NCI-H146 treated with DMSO at 0.1 percent for 48 hours (cell line): Measurements from ENCODE around the gene FCHSD1.

Source experiments
- DNase-seq: peaks from one replicate; lab custom pipeline; 2025; ENCODE audit not compliant: unreplicated experiment; lab: John Stamatoyannopoulos, UW

The FCHSD1 gene

DNA sequence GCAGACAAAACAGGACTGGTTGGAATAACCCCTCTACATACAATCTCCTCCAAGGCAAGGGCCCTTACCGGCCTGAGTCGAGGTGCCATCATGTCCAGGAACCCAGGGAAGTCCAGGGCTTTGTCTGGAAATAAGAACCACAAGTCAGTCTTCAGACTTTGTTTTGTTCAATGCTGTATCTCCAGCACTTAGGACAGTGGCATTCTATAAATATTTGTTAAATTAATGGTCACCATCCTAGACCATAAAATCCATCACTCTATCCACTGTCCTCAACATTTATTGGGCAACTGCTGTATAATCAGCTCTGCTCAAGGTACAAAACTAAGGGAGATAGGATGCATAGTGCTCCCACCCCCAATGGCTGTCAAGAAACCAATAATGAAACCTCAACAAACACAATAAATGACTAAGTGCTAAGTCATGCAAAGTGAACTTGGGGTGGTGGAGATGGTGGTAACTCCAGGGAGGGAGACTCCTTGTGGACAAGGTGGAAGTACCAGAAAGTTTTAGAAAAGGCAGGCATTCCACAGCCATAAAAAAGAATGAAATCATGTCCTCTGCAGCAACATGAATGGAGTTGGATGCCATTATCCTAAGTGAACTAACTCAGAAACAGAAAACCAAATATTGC lies 9.5 kb downstream of the FCHSD1 start:
- DNase-seq, result no peak

DNA sequence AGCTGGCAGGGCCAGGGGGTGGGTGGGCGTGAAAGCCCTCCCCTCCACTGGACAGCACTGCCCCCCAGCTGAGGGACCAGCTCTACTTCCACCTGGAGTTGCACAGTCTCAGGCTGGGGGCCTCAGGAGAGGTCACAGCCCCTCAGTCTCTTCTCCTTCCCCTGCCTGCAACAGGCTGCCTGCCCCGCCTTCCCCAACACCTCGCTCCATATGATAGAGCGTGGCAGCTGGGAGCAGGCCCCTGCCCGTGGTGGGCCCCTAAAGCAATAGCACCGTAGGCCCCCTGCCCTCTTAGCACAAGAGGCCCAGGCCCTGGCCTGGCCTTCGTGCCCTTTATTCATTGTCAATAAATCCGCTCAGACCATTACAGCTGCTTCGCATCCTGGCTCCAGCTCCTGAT lies 10.5 kb downstream of the FCHSD1 start:
- no peak for DNase-seq

DNA sequence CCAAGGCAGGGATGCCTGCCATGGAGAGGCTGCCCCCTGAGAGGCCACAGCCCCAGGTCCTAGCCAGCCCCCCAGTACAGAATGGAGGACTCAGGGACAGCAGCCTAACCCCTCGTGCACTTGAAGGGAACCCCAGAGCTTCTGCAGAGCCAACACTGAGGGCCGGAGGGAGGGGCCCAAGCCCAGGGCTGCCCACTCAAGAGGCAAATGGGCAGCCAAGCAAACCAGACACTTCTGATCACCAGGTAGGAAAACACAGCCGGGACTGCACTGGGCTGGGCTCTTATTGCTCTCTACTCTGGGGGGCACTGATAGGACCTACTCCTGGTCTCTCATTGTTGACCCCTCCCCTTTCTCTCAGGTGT lies 11.2 kb downstream of the FCHSD1 start:
- DNase-seq, result no peak

DNA sequence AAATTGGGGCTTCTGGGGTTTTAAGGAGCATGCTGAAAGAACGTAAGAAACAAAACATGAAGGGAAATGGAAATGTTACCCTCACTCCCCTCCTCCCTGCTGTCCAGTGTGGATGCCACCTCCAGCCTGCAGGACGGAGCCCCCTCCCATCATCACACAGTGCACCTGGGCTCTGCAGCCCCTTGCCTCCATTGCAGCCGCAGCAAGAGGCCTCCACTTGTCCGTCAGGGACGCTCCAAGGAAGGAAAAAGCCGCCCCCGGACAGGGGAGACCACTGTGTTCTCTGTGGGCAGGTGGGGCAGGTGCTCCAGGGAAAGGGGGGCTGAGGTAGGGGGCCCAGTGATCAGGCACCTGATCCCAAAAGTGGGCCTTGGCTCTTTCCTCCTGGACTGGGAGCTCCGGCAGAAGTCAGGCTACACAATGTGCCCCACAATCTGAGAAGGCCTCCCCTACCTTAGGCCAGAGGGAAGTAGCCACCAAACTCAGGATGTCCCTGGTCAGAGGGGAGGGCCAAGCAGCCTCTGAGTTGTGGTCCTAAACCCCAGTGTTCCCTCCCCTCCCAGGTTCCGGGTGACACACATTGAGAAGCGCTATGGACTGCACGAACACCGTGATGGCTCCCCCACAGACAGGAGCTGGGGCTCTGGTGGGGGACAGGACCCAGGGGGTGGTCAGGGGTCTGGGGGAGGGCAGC lies 11.7 kb downstream of the FCHSD1 start:
- DNase-seq, result no peak

DNA sequence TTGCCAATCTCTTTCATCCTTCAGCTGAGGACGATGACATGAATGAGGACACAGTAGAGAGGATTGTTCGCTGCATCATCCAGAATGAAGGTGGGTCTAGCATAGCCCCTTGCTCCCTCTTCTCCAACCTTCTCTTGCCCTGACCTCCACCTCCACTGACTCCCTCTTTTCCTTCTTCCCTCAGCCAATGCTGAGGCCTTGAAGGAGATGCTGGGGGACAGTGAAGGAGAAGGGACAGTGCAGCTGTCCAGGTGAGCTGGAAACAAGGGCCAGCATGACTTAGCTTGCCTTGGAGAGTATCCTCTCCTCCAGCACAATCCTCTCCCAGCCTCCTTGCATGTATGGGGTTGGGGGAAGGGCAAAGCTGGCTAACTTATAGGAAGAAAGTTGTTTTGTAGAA lies 12.4 kb downstream of the FCHSD1 start:
- DNase-seq, result no peak

DNA sequence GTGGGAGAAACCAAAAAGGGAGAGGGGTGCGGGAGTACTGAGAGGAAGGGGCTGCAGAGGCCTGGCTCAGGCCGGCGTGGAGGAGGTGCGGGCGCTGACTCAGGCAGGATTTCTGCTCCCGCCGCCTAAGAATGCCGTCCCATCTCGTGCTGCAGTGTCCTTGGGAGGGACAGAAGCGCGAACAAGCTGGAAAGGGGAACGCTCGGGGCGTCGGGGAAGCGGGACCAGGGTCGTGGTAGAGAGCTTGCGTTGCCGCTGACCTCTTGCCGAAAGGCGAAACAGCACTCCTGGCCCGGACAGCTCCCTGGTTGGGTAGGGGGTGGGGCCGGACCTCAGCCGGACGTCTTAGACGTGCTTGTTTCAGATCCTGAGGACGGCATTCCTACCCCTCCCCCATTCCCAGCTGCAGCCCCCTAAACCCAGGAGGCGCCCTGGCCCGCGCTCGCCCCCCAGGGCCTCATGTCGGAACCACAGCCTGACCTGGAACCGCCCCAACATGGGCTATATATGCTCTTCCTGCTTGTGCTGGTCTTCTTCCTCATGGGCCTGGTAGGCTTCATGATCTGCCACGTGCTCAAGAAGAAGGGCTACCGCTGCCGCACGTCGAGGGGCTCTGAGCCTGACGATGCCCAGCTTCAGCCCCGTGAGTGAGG lies 13.3 kb downstream of the FCHSD1 start:
- DNase-seq, result no peak

GRCh38 chr5:141637123-141637766 lies 14.0 kb downstream of the FCHSD1 start:
- no peak for DNase-seq

- DNase-seq, result peak; percentile 44
Observed at GRCh38 chr5:141636413-141637122, 14.7 kb downstream of the FCHSD1 start, which contains the start of the genes HDAC3 and RELL2. Gene HDAC3, minus strand, starts transcription at chr5:141636849. Its CDS starts 59 bp downstream, at chr5:141636790. Gene RELL2, plus strand, starts transcription at chr5:141636997. Its CDS starts 1,229 bp downstream, at chr5:141638226.

DNA sequence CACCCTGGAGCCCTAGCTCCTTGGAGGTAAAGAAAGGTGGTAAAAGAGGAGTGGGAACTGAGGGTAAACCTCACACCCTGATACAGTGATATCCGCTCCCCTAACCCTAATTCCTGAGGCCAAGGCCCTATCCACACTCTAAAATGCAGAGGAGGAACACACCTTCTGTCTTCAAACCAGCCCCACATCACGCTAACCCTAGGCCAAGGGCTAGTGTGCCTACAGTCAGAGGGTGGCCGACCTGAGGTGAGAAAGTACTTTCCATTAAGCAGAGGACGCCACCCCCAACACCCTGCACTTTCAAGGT lies 15.2 kb downstream of the FCHSD1 start:
- DNase-seq, result no peak

DNA sequence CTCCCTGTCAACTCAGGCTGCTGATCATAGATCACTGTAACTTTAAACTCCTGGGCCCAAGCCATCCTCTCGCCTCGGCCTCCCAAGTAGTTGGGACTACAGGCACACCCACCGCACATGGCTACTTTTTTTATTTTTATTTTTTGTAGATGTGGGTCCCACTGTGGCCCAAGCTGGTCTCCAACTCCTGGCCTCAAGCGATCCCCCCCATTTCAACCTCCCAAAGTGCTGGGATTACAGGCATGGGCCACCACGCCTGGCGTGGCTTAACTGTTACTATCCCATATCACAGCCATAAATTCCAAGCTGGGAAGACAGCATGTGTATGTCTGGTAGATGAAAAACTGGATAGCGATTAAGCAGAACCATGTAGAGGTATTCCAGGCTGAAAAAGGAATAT lies 15.6 kb downstream of the FCHSD1 start:
- no peak for DNase-seq

- no peak for DNase-seq
Observed at GRCh38 chr5:141634720-141635119, 16.5 kb downstream of the FCHSD1 start.

GRCh38 chr5:141633871-141634561 lies 17.2 kb downstream of the FCHSD1 start:
- no peak for DNase-seq

DNA sequence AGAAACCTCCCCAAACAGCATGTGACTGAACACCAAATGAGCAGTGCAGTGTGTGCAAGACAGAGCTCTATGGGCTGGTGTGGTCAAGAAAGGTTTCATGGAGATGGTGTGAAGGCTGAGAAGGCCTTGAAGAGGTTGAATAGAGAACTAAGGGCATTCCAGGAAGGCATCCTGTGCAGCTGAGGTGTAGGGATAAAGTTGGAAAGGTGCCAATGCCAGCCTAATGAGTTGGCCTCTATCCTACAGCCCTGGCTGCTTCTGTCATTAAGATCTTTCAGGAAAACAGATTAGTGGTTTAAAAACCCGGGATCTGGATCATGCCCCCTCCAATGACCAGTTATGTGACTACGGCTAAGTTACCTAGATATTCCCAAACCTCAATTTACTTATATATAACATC lies 18.6 kb downstream of the FCHSD1 start:
- no peak for DNase-seq

DNA sequence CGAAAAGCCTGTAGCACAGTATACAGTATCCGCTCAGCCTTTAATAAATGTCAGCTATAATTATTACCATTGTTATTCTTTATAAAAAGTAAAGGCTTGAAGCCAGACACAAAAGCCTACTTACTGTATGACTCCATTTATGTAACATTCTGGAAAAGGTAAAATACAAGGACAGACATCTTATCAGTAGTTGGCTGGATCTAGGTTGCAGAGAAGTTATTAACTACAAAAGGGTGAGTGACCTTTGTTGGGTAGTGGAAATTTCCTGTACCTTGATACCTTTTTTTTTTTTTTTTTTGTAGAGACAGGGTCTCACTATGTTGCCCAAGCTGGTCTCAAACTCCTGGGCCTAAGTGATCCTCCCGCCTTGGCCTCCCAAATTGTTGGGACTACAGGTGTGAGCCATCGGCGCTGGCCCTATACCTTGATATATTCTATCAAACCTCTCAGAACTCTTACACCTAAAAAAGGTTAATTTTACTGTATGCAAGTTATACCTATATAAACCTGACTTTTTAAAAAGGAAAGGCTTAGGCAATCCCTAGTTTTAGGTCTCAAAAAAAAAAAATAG lies 20.6 kb downstream of the FCHSD1 start:
- no peak for DNase-seq

DNA sequence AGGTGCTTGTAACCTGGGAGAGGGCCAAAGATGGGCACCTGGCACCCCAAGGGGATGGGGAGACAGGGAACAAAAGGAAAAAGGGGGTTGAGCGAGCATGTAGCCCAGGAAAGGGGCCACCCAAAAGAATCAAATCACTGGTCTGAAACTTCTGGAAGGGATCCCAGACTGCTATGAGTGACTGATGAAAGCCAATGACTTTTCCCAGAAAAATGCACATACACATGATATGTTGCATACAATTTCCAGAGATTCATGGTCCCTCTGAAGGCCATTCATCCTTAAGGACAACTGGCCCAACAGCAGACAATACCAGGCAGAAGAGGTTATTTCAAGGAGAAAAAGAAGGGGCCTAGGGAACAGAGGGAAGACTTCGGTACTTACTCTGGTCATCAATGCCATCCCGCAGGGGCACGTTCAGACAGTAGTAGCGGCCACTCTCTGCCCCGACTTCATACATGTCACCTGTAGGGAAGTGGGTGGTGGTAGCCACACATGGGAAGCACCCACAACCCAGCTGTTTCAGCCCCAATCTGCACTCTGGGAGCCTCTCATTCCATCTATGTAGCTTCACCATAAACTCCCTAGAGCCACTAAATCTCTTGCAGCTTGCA lies 22.9 kb downstream of the FCHSD1 start:
- DNase-seq, result no peak

DNA sequence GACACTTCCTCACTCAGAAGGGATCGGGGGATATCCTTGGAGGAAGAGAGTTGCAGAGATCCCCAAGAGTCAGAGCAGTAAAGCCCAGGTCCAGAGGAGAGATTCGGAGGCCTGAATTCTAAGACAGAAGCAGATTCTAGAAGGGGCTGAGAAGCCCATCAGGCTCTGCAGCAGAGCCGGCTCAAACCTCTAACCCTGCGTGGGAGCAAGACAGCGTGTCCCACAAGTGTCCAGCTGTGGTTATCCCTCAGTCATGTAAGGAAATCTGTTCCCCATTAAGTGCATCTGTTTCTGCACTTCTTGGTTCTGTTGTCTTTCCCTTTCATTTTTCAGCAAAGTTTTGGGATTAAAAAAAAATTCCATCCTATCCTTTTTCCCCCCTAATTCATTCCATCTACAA lies 27.6 kb downstream of the FCHSD1 start:
- DNase-seq, result no peak

DNA sequence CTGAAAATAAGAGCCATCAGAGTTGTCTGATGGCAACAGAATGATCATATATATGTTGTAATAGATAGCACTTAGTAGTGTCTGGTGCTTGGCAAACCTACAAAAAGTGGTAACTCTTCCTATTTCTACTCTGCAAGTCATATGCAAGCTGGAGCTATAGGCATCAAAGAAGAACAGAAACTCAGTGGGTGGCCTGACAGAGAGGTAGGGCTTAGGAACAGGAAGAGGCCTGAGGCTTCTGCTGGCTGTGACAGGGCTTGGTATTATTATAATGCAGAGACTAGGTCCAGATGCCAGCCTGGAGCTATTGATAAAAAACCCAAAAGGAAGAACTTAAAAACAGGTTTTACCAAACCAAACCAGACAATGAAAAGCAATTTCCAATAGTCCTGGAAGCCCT lies 28.0 kb downstream of the FCHSD1 start:
- no peak for DNase-seq

DNA sequence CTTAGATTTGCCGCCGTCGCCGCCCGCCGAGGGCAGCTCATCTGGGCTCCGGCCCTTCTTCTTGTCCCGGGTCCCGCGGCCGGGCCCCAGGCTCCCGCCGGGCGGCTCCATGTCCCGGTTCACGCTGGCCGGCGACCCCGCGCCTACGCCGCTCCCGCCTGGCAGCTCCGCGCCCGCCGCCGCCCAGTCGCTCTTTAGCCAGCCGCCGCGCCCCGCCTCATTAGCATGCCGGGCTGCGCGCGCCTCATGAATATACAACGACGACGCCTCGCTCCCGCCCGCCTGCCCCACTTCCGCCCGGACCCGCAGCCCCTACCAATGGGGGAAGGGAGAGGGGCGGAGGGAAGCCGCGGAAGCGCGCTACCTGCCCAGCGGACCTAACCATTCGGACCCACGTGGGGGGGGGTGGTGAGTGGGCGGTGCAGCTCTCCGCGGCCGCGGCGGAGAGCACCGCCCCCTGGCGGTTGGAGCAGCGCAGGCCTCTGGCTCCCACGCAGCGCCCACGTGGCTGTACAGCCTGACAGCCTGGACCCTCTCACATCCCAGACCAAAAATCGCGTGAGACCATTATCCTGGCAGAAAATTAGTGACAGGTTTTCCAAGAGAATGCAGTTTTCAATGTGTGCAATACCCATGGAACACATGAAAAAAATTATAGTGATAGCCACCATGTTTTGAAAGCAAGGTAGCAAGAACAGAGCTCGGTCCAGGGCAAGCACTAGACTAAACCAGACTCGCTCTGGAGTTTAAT lies 32.2 kb downstream of the FCHSD1 start, which contains the start of gene DIAPH1:
Gene DIAPH1, minus strand, starts transcription at position 197 of the 751 bp plus-strand sequence. Its CDS starts 86 bp downstream, at position 111.
- DNase-seq, result peak; percentile 87
